Left colon (tissue), 2 donors: ENCODE measurements around the gene CORO1C. TPM values are rescaled to one million over a fixed set of nuclear protein-coding genes. Genes with fewer than 3 reads are reported as not detected.
"Not testable (repeated sequence)": the region's sequence is repeated elsewhere in the genome, so short reads cannot be mapped to it uniquely, and the experiment has no call there.

Source experiments
- ATAC-seq: fragments of 200-7000 bp; cut with Tn5 transposase; one replicate; pipeline ENCODE4 v1.9.1; 2020; ENCODE audit warnings: mild to moderate bottlenecking, moderate library complexity
- DNase-seq, 2 donors: peaks; one replicate each; pipeline ENCODE4 v3.0.0-alpha.2; 2020
- intact Hi-C, 2 donors: fragments of 100-400 bp; cut with DNase I in 1 of 2; cut with micrococcal nuclease in 1 of 2; formaldehyde crosslinking; loops; one replicate each; pipeline versions ENCODE4 v1.11.2 to v1.14.0; 2022; cut with DNase I, micrococcal nuclease
- total RNA-seq, 2 donors: library from RNA; stranded (reverse); fragmentation: NEBNext Ultra II Directional; extraction: Animal tissue kit (Norgen Biotek cat#: 25700); gene quantifications; one replicate each; pipeline ENCODE4 v1.2.1, GENCODE V29; 2021
- donor health status: DM: no; HTN: no; CAD: no.
- donor health status: DM: yes; HTN: yes; CAD: no.

Gene CORO1C
- total RNA-seq, 2 donors from 2014 or later, result 85.6 to 128 TPM

GRCh38 chr12:108757856-108758255, 26.5 kb upstream of the CORO1C start:
- DNase-seq (no peak), ATAC-seq (no peak)
- intact Hi-C loops, result no loop called here

- ATAC-seq (no peak), DNase-seq (no peak)
- intact Hi-C loops, result no loop called here
Measured at GRCh38 chr12:108756421-108756820, 25.1 kb upstream of the CORO1C start.

GRCh38 chr12:108755481-108755880, 24.2 kb upstream of the CORO1C start:
- DNase-seq (no peak), ATAC-seq (no peak)

GRCh38 chr12:108753976-108754375, 22.7 kb upstream of the CORO1C start:
- DNase-seq (no peak), ATAC-seq (peak; percentile 5)
- intact Hi-C loops, result no loop called here

More at GRCh38 chr12:108755481-108755880, 24.2 kb upstream of the CORO1C start:
- intact Hi-C loops, result no loop called here

- DNase-seq, result no peak
- peak; percentile 19 for ATAC-seq
Measured at GRCh38 chr12:108752387-108752786, 21.1 kb upstream of the CORO1C start.

GRCh38 chr12:108751821-108752220, 20.5 kb upstream of the CORO1C start:
- ATAC-seq (no peak), DNase-seq (no peak)
- intact Hi-C loops, result no loop called here

More at GRCh38 chr12:108752387-108752786, 21.1 kb upstream of the CORO1C start:
- intact Hi-C loops, result no loop called here

GRCh38 chr12:108751003-108751402, 19.7 kb upstream of the CORO1C start:
- DNase-seq, intact Hi-C loops: not testable (repeated sequence)

GRCh38 chr12:108750526-108750925, 19.2 kb upstream of the CORO1C start:
- peak; percentile 48 for ATAC-seq
- intact Hi-C loops, result no loop called here
- DNase-seq, result no peak

More at GRCh38 chr12:108751003-108751402, 19.7 kb upstream of the CORO1C start:
- ATAC-seq, result not testable (repeated sequence)

- intact Hi-C loops, result no loop called here
- ATAC-seq, result no peak
Measured at GRCh38 chr12:108747563-108747962, 16.2 kb upstream of the CORO1C start.

GRCh38 chr12:108745641-108746040, 14.3 kb upstream of the CORO1C start:
- intact Hi-C loops, result no loop called here
- DNase-seq, result no peak
- ATAC-seq, result no peak

More at GRCh38 chr12:108747563-108747962, 16.2 kb upstream of the CORO1C start:
- DNase-seq, result no peak

GRCh38 chr12:108744021-108744897, 12.9 kb upstream of the CORO1C start:
- intact Hi-C loops, result no loop called here
- DNase-seq (no peak), ATAC-seq (no peak)

GRCh38 chr12:108738170-108738569, 6.9 kb upstream of the CORO1C start:
- no peak for ATAC-seq
- no peak for DNase-seq
- intact Hi-C loops, result no loop called here

- intact Hi-C loops, result no loop called here
- ATAC-seq, result no peak
- DNase-seq, result no peak
Measured at GRCh38 chr12:108735855-108736254, 4.5 kb upstream of the CORO1C start.

- peak; percentile 53 for ATAC-seq
- DNase-seq, result peak; percentile 62 to 86
- intact Hi-C loops, result no loop called here
Measured at GRCh38 chr12:108734200-108734906, 3.0 kb upstream of the CORO1C start.

GRCh38 chr12:108733230-108733531, 1.9 kb upstream of the CORO1C start:
- intact Hi-C loops, DNase-seq, ATAC-seq: not testable (repeated sequence)

- no peak for ATAC-seq
- intact Hi-C loops, result no loop called here
- DNase-seq, result no peak
Measured at GRCh38 chr12:108732489-108733229, 1.3 kb upstream of the CORO1C start.

- DNase-seq (peak; percentile 99 to 100), ATAC-seq (peak; percentile 69)
- intact Hi-C loops, result no loop called here
Measured at GRCh38 chr12:108731866-108732461, 646 bp upstream of the CORO1C start.

- intact Hi-C loops, result no loop called here
- peak; percentile 74 to 77 for DNase-seq
- ATAC-seq, result peak; percentile 6
Measured at GRCh38 chr12:108730365-108731104, 783 bp downstream of the CORO1C start.
